ENCODE data around the gene CRIP2. TPM values are rescaled to one million over a fixed set of nuclear protein-coding genes. Genes with fewer than 3 reads are reported as not detected.

The CRIP2 gene
- total and polyA plus RNA-seq, 2 of the 13 experiments (the other 11 are each of a cell fraction or from before 2014, with no cell fraction given): 31.6 to 37.9 TPM

- TF ChIP-seq, protein P1, sequence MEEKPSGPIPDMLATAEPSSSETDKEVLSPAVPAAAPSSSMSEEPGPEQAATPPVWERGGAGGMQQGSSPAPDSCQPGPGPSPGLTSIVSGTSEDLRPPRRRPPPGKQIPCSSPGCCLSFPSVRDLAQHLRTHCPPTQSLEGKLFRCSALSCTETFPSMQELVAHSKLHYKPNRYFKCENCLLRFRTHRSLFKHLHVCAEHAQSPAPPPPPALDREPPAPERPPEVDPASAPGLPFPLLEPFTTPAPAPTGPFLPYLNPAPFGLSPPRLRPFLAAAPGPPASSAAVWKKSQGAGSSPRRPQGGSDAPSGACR (CRISPR knock-in tag; IDR thresholded peaks at IDR 0.05): peak; percentile 25; the same call in 1 of the 2 replicates
- TF ChIP-seq ZNF383 (CRISPR knock-in tag; IDR thresholded peaks at IDR 0.05; ENCODE audit: borderline replicate concordance) (no peak), ARID4A (CRISPR knock-in tag; IDR thresholded peaks at IDR 0.05; ENCODE audit: borderline replicate concordance) (peak; percentile 3; the same call in 1 of the 2 replicates), HNF1B (CRISPR knock-in tag; IDR thresholded peaks at IDR 0.05) (no peak), RAD21 (CRISPR knock-in tag; IDR thresholded peaks at IDR 0.05) (no peak), POLR2AphosphoS2 (IDR thresholded peaks at IDR 0.05; ENCODE audit: low read depth, low read length) (no peak), FOXA3 (CRISPR knock-in tag; IDR thresholded peaks at IDR 0.05) (no peak), NR2C2 (CRISPR knock-in tag; IDR thresholded peaks at IDR 0.05; ENCODE audit: borderline replicate concordance) (no peak), HINFP (CRISPR knock-in tag; IDR thresholded peaks at IDR 0.05; ENCODE audit: low read depth) (no peak), RXRA (CRISPR knock-in tag; IDR thresholded peaks at IDR 0.05) (0 out of 2 replicates have a peak, but pooled peaks have one; percentile 23), ZBTB21 (CRISPR knock-in tag; IDR thresholded peaks at IDR 0.05) (no peak), ZNF850 (CRISPR knock-in tag; conservative IDR thresholded peaks at IDR 0.05) (0 out of 2 replicates have a peak, but pooled peaks have one; percentile 62), E2F5 (CRISPR knock-in tag; conservative IDR thresholded peaks at IDR 0.05) (no peak), HNRNPL (IDR thresholded peaks at IDR 0.05; ENCODE audit: low read depth, low read length) (0 out of 2 replicates have a peak, but pooled peaks have one; percentile 34)
- TF ChIP-seq, protein P2, sequence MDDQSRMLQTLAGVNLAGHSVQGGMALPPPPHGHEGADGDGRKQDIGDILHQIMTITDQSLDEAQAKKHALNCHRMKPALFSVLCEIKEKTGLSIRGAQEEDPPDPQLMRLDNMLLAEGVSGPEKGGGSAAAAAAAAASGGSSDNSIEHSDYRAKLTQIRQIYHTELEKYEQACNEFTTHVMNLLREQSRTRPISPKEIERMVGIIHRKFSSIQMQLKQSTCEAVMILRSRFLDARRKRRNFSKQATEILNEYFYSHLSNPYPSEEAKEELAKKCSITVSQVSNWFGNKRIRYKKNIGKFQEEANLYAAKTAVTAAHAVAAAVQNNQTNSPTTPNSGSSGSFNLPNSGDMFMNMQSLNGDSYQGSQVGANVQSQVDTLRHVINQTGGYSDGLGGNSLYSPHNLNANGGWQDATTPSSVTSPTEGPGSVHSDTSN (CRISPR knock-in tag; IDR thresholded peaks at IDR 0.05; ENCODE audit: borderline replicate concordance): no peak
- TF ChIP-seq, protein P3, sequence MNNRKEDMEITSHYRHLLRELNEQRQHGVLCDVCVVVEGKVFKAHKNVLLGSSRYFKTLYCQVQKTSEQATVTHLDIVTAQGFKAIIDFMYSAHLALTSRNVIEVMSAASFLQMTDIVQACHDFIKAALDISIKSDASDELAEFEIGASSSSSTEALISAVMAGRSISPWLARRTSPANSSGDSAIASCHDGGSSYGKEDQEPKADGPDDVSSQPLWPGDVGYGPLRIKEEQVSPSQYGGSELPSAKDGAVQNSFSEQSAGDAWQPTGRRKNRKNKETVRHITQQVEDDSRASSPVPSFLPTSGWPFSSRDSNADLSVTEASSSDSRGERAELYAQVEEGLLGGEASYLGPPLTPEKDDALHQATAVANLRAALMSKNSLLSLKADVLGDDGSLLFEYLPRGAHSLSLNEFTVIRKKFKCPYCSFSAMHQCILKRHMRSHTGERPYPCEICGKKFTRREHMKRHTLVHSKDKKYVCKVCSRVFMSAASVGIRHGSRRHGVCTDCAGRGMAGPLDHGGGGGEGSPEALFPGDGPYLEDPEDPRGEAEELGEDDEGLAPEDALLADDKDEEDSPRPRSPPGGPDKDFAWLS (CRISPR knock-in tag; IDR thresholded peaks at IDR 0.05; ENCODE audit: borderline replicate concordance): no peak
Observed at GRCh38 chr14:105526776-105527380, 52.3 kb downstream of the CRIP2 start (continued).

Data from HepG2 (cell line).